Ishikawa (cell line): ENCODE data around the gene SMIM28.

Experiments used
- CEBPB ChIP-seq: IDR thresholded peaks from 2 replicates; pipeline ENCODE4 v1.6.1; 2012
- CREB1 ChIP-seq: IDR thresholded peaks from 2 replicates; pipeline ENCODE4 v1.6.1; 2012; ENCODE audit warnings: low read depth
- EGR1 ChIP-seq: IDR thresholded peaks from 2 replicates; pipeline ENCODE4 v1.6.1; 2012
- EP300 ChIP-seq: IDR thresholded peaks from 2 replicates; pipeline ENCODE4 v1.6.1; 2012; ENCODE audit warnings: borderline replicate concordance
- FOXM1 ChIP-seq: IDR thresholded peaks from 2 replicates; pipeline ENCODE4 v1.6.1; 2012; ENCODE audit warnings: low read depth, borderline replicate concordance
- NFIC ChIP-seq: IDR thresholded peaks from 2 replicates; pipeline ENCODE4 v1.6.1; 2012
- RAD21 ChIP-seq: IDR thresholded peaks from 2 replicates; pipeline ENCODE4 v1.6.1; 2012; ENCODE audit warnings: low read depth
- TAF1 ChIP-seq: IDR thresholded peaks from 2 replicates; pipeline ENCODE4 v1.6.1; 2012; ENCODE audit warnings: low read depth, mild to moderate bottlenecking
- YY1 ChIP-seq: IDR thresholded peaks from 2 replicates; pipeline ENCODE4 v1.6.1; 2012; ENCODE audit warnings: low read depth
- ZBTB7A ChIP-seq: IDR thresholded peaks from 2 replicates; pipeline ENCODE4 v1.6.1; 2012; ENCODE audit warnings: low read depth
- TF ChIP-seq, protein P1 (sequence below): IDR thresholded peaks from 2 replicates; pipeline ENCODE4 v1.6.1; 2012
- TF ChIP-seq, protein P2 (sequence below): IDR thresholded peaks from 2 replicates; pipeline ENCODE4 v1.6.1; 2012; ENCODE audit warnings: low read depth, mild to moderate bottlenecking

DNA sequence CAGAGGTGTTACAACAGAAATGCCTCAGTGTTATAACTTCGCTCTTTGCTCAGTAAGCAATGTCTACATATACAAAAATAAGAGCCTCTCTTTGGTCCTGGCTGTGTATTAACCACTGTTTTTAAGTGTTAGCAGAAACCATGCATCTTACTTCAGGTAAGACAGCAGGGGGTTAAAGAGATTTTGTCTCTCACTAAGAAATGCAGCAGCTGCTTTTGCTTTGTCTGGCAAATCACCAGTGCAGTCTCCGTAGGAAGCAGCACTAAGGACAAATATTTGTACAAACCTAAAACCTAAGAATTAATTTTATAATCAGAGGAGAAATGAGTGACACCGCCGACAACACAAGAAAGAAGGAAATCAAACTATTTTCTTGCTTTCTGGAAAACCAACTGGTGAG lies 758 bp downstream of the SMIM28 start:
- TF ChIP-seq YY1 (no peak), EGR1 (no peak), TAF1 (no peak), CEBPB (no peak), EP300 (no peak), ZBTB7A (no peak), FOXM1 (no peak), NFIC (no peak), CREB1 (no peak), RAD21 (no peak)
- TF ChIP-seq, protein P1, sequence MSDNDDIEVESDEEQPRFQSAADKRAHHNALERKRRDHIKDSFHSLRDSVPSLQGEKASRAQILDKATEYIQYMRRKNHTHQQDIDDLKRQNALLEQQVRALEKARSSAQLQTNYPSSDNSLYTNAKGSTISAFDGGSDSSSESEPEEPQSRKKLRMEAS, result no peak
- TF ChIP-seq, protein P2, sequence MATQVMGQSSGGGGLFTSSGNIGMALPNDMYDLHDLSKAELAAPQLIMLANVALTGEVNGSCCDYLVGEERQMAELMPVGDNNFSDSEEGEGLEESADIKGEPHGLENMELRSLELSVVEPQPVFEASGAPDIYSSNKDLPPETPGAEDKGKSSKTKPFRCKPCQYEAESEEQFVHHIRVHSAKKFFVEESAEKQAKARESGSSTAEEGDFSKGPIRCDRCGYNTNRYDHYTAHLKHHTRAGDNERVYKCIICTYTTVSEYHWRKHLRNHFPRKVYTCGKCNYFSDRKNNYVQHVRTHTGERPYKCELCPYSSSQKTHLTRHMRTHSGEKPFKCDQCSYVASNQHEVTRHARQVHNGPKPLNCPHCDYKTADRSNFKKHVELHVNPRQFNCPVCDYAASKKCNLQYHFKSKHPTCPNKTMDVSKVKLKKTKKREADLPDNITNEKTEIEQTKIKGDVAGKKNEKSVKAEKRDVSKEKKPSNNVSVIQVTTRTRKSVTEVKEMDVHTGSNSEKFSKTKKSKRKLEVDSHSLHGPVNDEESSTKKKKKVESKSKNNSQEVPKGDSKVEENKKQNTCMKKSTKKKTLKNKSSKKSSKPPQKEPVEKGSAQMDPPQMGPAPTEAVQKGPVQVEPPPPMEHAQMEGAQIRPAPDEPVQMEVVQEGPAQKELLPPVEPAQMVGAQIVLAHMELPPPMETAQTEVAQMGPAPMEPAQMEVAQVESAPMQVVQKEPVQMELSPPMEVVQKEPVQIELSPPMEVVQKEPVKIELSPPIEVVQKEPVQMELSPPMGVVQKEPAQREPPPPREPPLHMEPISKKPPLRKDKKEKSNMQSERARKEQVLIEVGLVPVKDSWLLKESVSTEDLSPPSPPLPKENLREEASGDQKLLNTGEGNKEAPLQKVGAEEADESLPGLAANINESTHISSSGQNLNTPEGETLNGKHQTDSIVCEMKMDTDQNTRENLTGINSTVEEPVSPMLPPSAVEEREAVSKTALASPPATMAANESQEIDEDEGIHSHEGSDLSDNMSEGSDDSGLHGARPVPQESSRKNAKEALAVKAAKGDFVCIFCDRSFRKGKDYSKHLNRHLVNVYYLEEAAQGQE, result no peak
